HPDE6-E6E7 (cell line): ENCODE data around the gene SIRT6.
A peak's percentile ranks its signal among the peaks of the same experiment; 100 is the strongest.
"Not testable (repeated sequence)": the region's sequence is repeated elsewhere in the genome, so short reads cannot be mapped to it uniquely, and the experiment has no call there.

Experiments used
- DNase-seq: peaks from one replicate; pipeline ENCODE4 v3.0.0; 2011; ENCODE audit warnings: missing footprints; ENCODE audit errors: extremely low spot score

SIRT6 gene

DNA sequence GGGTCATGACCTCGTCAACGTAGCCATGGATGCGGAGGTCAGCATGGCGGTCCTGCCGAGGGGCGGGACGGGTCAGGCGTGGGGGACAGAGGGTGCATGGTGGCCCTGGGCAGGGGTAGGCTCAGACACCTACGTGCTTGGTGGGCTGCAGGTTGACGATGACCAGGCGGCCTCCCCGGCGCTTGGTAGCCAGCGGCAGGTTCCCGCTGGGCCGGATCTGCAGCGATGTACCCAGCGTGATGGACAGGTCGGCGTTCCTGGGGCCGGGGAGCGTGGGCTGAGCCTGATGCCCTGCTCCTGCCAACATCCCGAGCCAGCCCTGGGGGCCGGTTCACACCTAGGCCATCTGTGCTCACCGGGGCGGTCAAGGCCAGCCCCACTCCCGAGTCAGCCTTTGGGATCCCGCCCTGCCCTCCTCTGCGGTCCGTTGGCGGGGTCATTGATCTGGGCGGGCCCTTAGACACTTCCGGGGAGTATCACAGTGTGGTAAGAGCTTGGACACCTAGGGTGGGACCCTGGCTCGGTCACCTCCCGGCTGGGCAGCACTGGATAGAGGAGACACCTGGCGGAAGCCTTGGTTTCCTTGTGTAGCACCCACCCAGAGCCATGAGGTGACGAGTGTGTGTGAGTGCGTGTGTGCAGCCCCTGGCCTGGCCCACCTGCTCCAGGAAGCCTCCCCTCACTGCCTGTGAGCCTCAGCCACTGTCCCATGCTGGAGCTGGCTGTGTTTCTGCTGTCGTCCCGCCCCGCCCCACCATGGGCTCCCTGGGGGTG is 7.3 kb downstream of the SIRT6 start:
- DNase-seq = no peak

DNA sequence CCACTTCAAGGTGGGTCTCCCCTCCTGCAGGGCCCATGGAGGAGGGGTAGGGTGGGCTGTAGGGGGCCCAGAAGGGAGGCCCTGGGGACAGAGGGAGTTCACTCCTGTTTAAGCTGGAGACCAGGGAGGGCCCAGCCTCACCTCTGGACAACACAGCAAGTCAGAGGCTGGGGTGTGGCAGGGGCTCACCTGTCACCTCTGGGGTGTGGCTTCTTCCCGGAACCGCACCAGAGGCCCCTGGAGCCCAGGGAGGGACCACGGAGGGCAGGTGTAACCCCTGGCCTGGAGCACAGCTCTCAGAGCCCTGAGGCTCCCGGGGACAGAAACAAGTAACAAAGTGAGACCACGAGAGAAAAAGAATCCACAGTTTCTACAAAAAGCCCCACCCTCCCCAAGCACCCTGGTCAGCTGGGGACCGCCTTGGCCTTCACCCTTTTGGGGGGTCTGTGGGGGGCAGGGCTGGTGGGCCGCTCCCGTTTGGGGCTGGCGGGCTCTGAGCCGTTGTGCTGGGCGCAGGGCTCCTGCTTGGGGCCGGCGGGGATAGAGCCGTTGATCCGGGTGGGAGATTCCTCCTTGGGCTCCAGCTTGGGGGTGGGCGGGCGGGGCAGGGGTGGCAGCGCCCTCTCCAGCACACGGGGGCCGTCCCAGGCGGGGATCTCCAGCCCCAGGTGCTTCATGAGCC is 8.0 kb downstream of the SIRT6 start:
- no peak for DNase-seq

DNA sequence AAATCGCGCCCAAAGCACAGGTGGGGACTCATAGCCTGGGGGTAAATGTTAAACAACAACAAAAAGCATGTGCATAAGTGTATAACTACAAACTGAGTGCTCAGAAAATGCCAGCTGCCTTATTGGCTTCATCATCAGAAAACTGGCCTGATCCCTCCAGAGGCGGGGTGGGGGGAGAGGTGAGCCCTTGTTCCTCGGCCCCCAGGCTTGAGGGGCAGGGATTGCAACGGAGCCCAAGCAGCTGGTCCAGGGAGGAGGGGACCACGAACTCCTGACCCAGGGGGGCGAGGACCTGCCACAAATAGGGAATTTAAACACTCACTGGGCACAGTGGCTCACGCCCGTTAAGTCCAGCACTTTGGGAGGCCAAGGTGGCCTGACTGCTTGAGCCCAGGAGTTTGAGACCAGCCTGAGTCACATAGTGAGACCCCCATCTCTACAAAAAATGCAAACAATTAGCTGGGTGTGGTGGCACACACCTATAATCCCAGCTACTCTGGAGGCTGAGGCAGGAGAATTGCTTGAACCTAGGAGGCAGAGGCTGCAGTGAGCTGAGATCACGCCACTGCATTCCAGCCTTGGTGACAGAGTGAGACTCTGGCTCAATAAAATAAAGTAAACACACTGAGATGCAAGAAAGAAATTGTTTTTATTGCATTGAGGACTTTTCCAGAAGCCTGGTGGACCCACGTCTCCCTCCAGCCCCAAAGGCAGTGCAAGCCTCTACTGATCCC is 8.7 kb downstream of the SIRT6 start:
- no peak for DNase-seq

DNA sequence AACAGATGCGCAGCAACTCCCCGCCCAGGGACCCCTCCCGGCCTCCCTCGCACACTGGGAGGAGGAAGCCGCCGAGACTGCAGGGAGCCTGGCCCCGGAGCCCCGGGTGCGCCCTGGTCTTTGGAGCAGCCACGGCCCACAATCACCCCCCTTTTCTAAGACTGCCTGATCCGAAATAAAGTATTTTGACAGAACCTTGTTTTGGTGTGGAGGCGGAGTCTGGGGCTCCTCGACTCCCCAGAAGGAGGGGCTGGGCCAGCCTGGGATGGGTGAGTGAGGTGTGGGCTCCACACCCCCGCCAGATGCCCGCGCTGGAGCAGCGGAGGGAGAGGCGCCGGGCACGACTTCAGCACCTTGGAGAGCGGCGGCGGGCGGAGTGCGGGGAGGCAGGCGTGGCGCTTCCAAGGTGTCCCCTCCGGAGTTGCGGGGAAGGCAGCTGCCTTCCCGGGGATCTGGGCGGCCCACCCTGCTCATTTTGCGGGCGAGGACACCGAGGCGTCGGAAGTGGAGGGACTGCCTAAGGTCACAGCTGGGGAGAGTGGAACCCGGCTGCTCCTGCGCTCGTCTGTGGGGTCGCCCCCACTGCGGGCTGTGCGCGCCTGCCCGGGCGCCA is 9.4 kb downstream of the SIRT6 start:
- peak; percentile 54 for DNase-seq

DNA sequence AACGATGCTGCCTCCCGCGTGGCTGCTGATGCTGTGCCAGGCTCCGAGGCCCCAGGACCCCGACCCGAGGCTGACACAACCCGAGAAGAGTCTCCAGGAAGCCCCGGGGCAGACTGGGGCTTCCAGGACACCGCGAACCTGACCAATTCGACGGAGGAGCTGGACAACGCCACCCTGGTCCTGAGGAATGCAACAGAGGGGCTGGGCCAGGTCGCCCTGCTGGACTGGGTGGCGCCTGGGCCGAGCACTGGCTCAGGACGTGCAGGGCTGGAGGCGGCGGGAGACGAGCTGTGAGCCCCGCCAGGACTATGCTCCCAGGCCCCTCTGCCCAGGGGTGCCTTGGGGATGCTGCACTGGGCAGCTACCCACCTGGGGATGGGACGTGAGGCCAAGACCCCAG is 10.7 kb downstream of the SIRT6 start:
- DNase-seq = no peak

DNA sequence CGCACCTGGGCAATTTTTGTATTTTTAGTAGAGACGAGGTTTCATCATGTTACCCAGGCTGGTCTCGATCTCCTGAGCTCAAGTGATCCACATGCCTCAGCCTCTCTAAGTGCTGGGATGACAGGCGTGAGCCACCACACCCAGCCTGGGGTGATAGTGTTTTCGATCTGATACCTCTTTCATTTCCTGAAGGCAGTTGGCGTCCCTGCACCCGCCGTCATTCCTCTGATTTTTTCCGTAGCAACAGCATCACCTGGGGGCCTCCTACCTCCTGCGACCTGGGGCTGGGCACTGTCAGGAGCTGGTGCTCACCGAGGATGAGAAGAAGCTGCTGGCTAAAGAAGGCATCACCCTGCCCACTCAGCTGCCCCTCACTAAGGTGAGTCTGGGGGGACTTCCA is 18.1 kb downstream of the SIRT6 start:
- DNase-seq = no peak

DNA sequence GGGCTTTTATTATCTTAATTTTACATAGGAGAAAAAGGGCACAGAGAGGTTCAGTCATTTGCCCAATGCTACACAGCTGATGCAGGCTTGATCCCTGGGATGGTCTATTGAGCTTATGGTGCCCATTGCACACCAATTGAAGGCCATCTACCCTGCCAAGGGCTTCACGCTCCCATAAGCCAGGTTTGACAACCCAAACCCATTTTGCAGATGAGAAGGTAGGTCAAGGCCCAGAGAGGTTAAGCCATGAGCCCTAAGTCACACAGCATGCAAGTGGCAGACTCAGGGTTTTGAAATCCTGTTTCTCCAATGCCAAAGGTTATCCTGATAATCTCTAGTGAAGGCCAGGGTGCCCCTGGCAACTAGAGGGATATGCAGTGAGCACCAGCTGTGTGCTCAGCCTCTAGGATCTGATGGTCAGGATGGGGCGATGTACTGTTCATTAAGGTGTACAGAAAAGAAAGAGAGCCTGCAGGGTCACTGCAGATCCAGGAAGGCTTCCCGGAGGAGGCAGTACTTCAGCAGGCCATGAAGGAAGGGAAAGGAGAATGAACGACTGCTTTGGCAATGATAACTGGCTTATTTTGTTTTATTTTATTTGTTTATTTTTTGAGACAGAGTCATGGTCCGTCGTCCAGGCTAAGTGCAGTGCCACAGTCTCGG is 20.8 kb downstream of the SIRT6 start:
- DNase-seq = no peak

DNA sequence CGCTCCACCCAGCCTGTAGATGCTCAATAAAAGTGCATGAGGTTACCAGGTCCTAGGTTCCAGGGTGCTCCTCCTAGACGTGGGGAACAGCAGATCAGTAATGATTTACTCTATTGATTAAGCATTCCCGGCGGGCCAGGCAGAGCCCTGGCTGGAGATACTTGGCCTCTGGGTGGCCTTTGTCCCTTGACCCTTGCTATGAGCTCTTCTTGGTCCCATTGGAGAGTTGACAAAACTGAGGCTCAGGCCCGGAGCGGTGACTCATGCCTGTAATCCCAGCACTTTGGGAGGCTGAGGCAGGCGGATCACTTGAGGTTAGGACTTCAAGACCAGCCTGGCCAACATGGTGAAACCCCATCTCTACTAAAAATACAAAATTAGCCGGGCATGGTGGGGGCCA is 24.4 kb downstream of the SIRT6 start:
- DNase-seq = not testable (repeated sequence)

DNA sequence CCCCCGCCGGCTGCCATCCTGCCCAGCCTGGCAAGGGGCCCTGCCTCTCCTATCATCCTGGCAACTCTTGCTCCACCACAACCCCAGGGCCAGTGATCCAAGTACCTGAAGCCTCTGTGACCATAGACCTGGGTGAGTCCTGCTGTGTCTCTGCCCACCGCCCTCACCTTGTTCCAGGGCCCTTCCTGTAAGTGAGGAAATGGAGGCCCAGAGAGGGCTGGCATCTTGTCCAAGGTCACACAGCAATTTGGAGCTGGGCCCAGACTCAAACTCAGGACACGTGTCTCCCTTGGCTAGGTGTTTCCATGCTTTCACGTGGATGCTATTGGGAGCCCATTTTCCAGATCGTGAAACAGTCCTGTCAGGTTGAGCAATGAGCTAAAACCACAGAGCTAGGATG is 25.2 kb downstream of the SIRT6 start:
- DNase-seq = no peak

DNA sequence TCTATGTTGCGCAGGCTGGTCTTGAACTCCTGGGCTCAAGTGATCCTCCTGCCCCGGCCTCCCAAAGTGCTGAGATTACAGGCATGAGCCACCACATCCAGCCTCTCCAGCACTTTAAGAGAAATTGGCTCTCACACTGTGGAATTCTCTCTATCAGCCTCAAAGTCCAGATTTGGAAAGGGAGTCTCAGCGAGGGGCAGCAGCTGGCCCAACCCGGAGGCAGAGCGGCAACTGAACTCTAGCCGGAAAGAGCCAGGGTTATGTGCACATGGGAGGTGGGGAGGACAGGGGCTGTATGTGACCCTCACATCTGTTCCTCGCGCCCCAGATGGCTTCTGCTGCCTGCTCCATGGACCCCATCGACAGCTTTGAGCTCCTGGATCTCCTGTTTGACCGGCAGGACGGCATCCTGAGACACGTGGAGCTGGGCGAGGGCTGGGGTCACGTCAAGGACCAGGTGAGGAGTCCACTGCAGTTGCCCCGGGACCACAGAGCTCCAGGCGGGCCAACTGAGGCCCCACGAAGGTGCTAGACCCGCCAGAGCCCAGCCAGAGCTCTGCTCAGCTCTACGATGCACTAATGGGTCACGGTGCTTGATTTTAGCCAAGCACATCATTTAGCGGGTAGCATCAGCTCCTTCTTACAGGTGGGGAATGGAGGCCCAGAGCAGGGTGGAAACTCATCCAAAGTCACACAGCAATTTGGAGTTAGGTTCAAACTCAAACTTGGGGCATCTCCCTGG is 27.6 kb downstream of the SIRT6 start:
- DNase-seq = no peak

DNA sequence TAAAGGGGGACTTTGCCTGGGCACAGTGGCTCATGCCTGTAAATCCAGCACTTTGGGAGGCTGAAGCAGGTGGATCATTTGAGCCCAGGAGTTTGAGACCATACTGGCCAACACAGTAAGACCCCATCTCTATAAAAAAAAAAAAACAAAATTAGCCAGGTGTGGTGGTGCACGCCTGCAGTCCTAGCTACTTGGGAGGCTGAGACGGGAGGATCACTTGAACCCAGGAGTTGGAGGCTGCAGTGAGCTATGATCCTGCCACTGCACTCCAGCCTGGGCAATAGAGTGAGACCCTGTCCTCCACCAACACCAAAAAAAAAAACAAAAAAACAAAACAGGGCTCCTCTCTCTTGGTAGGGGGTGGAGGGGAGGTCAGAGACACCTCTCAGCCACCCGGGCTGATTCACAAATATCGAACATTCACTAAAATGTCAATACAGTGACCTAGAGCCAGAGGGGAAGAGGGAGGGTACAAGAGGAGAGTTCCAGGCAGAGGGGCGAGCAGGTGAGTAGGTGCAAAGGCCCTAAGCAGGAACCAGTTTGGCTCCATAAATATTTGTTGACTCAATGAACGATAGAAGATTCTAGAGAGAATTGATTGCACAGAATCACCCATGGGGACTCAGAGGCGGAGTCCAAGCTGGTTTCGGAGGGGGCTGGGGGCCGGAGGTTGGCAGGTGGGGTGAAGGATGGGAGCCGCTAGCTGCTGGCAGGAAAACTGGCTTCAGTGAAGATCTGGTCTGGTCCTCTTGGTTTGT is 29.9 kb downstream of the SIRT6 start:
- DNase-seq = no peak

DNA sequence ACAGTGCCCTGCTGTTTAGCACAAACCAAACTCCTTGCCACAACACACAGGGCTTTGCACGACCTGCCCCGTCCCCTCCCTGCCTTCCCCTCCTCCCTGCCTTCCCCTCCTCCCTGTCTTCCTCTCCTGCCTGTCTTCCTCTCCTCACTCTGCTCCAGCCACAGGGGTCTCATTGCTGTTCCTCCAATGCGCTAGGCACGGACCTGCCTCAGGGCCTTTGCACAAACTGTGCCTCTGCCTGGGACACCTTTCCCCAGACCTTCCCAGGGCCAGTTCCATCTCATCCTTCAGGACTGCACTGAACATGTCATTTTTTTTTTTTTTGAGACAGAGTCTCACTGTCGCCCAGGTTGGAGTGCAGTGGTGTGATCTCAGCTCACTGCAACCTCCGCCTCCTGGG is 30.7 kb downstream of the SIRT6 start:
- no peak for DNase-seq

DNA sequence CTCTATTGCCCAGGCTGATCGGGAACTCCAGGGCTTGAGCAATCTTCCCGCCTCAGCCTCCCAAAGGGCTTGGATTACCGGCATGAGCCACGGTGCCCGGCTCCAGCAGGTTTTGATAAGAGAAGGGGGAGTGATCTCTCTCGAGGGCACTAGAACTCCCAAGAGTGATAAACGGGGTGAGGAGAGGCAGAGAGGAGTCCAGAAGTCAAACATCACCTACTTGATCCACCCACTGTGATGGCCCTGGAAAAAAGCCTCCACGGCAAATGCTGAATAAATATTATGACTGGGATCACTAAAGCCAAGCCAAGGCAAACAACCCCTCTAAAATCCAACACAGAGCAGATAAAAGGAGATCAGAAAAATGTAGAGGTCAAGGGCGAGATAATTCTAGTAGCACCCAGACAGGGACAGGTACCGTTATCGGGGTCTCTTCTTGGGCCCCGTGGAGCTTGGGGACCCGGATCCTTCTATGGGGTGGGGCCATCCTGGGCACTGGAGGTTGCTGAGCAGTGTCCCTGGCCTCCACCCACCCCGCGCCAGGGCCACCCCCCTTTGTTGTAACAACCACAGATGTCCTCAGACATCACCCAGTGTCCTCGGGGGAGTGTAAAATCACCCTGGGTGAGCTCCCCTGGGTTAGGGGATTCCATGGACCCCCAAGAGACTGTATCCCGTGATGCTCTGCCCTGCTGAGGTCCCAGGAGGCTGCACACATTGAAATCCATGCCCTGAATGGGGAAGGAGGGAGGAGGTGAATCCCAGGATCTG is 32.7 kb downstream of the SIRT6 start:
- DNase-seq = no peak

DNA sequence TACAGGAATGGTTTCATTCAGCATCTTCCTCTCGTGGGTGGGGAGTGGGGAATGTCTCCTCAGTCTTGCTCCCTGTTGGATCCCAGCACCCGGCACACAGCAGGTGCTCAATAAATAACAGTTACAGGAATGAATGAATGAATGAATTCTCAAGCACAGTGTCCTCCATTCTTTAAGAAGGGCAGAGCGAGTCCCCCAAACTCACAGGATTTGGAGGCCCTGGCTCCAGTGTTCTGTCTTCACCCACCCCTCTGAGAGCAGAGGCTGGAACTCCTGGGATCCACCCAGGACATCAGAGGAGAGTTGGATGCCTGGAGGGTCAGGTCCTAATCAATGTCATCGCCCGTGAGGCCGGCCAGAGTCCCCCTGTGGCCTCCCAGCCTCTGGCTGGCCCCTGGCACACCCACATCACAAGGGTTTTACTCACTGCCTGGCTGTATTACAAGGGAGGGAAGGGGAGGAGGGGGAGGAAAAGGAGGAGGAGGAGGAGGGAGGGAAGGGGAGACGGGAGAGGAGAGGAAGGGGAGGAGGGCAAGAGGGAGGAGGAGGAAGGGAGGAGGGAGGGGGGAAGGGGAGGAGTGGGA is 37.6 kb downstream of the SIRT6 start:
- DNase-seq = no peak

DNA sequence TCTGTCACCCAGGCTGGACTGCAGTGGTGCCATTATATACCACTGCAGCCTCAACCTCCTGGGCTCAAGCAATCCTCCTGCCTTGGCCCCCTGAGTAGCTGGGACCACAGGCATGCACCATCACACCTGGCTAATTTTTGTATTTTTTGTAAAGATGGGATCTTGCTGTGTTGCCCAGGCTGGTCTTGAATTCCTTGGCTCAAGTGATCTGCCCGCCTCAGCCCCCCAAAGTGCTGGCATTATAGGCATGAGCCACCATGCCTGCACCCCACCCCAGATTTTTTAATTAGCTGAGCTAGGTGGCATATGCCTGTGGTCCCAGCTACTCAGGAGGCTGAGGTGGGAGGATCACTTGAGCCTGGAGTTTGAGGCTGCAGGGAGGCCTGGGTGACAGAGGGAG is 39.4 kb downstream of the SIRT6 start:
- DNase-seq = not testable (repeated sequence)

DNA sequence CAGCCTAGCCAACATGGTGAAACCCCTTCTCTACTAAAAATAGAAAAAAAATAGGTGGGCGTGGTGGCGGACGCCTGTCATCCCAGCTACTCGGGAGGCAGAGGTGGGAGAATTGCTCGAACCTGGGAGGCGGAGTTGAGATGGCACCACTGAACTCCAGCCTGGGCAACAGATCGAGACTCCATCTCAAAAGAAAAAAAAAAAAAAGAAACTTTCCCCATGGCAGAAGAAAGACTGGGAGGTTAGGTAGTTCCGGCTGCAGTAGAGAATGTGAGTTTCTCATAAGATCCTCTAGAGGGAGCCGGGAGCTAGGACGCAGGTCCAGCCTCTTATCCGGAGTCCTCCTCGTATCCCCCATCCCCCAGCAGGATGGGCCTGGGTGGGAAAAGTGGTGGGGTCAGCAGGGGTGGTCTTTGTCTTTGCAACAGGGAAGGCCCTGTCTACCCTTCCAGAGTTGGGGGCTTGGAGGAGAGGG is 42.1 kb downstream of the SIRT6 start:
- DNase-seq = peak; percentile 88

DNA sequence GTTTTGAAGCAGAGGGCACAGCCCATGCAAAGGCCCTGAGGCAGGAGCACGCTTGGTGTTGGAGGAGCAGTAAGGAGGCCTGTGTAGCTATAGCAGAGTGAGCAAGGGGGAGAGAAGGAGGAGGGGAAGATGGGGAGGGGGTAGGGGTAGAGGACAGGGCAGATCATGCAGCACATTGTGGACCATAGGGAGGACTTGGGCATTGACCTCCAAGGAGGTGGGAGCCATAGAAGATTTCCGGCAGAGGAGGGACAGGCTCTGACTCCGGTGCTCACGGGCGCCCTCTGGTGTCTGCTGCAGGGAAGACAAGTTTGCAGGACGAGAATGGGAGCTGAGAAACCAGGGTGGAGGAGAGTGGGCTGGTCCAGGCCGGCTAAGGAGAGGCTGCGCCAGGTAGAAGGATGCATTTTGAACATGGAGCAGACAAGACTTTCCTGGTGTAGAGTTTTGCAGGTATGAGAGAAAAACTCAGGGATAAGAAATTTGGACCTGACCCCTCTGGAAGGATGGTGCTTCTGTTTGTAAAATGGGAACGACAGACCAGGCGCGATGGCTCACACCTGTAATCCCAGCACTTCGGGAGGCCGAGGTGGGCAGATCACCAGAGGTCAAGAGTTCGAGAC is 42.6 kb downstream of the SIRT6 start:
- DNase-seq = peak; percentile 49

DNA sequence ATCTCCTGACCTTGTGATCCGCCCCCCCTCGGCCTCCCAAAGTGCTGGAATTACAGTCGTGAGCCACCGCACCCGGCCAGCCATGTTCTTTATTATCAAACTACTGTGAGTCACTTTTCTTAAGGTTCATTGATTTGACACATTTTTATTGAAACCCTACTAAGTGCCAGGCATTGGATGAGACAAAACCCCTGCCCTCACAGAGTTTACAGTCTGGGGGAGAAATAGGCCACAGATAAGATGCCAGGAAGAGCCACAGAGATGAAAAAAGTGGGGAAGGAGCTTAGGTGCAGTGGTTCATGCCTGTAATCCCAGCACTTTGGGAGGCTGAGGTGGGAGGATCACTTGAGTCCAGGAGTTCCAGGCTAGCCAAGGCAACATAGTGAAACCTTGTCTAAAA is 43.9 kb downstream of the SIRT6 start:
- DNase-seq = no peak

DNA sequence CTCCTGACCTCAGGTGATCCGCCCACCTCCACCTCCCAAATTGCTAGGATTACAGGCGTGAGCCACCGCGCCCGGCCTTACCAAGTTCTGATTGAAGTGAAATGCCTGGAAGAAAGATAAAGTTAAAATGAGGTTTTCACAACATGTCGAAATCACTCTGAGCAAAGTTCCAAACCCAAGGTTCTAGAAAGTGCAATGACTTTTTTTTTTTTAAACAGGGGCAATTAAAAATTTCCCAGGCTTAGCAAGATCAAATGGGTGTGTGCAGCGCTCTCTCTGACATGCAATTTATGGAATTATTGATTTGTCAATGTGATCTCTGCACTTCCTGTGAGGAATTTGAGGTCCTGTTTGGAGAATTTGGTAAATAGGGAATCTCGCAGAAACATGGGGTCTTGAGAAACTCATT is 45.7 kb downstream of the SIRT6 start:
- DNase-seq = no peak
